Embryonic facial prominence (tissue), 1 donor: ENCODE results near the gene RAET1E.
"Not testable (repeated sequence)": the region's sequence is repeated elsewhere in the genome, so short reads cannot be mapped to it uniquely, and the experiment has no call there.

Source experiments
- DNase-seq: peaks from one replicate; pipeline ENCODE4 v3.0.0-alpha.2; 2016; ENCODE audit errors: extremely low spot score

Gene RAET1E

GRCh38 chr6:149910721-149911151 is 12.8 kb upstream of the RAET1E start:
- no peak for DNase-seq

GRCh38 chr6:149909701-149910470 is 12.0 kb upstream of the RAET1E start:
- no peak for DNase-seq

GRCh38 chr6:149908480-149908879 is 10.6 kb upstream of the RAET1E start:
- DNase-seq: not testable (repeated sequence)

- DNase-seq: no peak
Observed at GRCh38 chr6:149907317-149907716, 9.4 kb upstream of the RAET1E start.

GRCh38 chr6:149906405-149906804 is 8.5 kb upstream of the RAET1E start:
- DNase-seq: no peak

- DNase-seq: no peak
Observed at GRCh38 chr6:149905911-149906371, 8.0 kb upstream of the RAET1E start.

- DNase-seq: no peak
Observed at GRCh38 chr6:149905371-149905910, 7.5 kb upstream of the RAET1E start.

GRCh38 chr6:149904661-149905370 is 6.9 kb upstream of the RAET1E start:
- DNase-seq: no peak

GRCh38 chr6:149903938-149904611 is 6.2 kb upstream of the RAET1E start:
- no peak for DNase-seq

GRCh38 chr6:149901444-149902140 is 3.7 kb upstream of the RAET1E start:
- DNase-seq: no peak

- no peak for DNase-seq
Observed at GRCh38 chr6:149900620-149901443, 2.9 kb upstream of the RAET1E start.

- no peak for DNase-seq
Observed at GRCh38 chr6:149899926-149900619, 2.2 kb upstream of the RAET1E start.

GRCh38 chr6:149899486-149899885 is 1.6 kb upstream of the RAET1E start:
- no peak for DNase-seq

- DNase-seq: no peak
Observed at GRCh38 chr6:149898966-149899365, 1.1 kb upstream of the RAET1E start.

- no peak for DNase-seq
Observed at GRCh38 chr6:149897015-149897697, 757 bp downstream of the RAET1E start.

GRCh38 chr6:149896491-149896890 is 1.4 kb downstream of the RAET1E start:
- DNase-seq: no peak

- DNase-seq: no peak
Observed at GRCh38 chr6:149895833-149896271, 2.1 kb downstream of the RAET1E start.

GRCh38 chr6:149895048-149895590 is 2.8 kb downstream of the RAET1E start:
- no peak for DNase-seq

GRCh38 chr6:149891864-149892263 is 6.0 kb downstream of the RAET1E start:
- not testable (repeated sequence) for DNase-seq
